Embryonic facial prominence (tissue), 1 donor: Measurements from ENCODE around the gene ACSBG1.

Source experiments
- DNase-seq: peaks from one replicate; pipeline ENCODE4 v3.0.0-alpha.2; 2016; ENCODE audit errors: extremely low spot score

The ACSBG1 gene

GRCh38 chr15:78203346-78204225, 30.8 kb downstream of the ACSBG1 start:
- no peak for DNase-seq

- DNase-seq: no peak
Measured at GRCh38 chr15:78201281-78202190, 32.8 kb downstream of the ACSBG1 start.

DNA sequence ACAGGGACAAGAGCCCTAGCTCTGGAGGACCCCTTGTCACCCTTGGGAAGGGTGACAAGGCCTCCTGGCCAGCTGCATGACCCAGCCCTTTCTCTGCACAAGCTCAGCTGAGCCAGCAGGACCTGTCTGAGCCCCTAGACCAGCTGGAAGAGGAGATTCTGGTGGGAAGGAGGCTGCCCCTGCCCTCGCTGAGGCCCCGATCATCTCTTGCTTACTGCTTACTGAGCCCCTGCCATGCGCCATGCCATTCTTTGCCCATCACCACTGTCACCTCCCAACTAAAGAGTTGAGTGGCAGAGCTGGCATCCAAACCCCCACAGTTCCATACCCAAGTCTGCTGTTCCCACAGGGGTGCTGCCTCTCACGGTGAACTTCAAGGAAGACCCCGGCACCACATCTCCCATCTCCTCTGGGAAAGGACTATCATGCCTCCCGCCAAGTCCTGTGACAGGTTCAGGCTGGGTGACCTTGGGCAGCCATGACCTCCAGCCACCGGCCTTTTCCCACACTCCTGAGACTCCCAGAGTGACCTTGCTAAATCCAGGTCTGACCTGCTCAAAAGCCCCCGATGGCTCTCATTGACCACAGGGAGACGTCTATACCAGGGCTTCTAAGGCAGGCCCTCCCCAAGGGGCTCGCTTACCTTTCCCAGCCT, 34.0 kb downstream of the ACSBG1 start:
- DNase-seq: no peak

DNA sequence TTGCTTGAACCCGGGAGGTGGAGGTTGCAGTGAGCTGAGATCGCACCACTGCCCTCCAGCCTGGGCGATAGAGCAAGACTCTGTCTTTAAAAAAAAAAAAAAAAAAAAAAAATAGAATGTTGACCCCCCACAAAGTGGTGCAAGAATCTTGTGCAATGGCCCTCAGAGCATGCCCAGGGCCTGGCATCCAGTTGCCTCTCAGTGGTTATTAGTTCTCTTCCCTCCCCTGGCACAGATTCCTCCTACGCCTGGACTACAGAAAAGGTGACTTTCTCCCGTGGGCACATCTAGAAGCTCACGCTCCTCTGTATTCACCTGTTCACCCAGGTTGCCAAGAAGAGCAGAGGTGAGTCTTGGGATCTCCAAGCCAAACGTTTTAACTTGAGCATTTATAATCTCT, 36.7 kb downstream of the ACSBG1 start:
- DNase-seq: no peak

GRCh38 chr15:78195735-78196201, 38.6 kb downstream of the ACSBG1 start:
- no peak for DNase-seq

- no peak for DNase-seq
Measured at GRCh38 chr15:78194568-78194925, 39.8 kb downstream of the ACSBG1 start.

GRCh38 chr15:78193731-78194567, 40.4 kb downstream of the ACSBG1 start:
- no peak for DNase-seq

DNA sequence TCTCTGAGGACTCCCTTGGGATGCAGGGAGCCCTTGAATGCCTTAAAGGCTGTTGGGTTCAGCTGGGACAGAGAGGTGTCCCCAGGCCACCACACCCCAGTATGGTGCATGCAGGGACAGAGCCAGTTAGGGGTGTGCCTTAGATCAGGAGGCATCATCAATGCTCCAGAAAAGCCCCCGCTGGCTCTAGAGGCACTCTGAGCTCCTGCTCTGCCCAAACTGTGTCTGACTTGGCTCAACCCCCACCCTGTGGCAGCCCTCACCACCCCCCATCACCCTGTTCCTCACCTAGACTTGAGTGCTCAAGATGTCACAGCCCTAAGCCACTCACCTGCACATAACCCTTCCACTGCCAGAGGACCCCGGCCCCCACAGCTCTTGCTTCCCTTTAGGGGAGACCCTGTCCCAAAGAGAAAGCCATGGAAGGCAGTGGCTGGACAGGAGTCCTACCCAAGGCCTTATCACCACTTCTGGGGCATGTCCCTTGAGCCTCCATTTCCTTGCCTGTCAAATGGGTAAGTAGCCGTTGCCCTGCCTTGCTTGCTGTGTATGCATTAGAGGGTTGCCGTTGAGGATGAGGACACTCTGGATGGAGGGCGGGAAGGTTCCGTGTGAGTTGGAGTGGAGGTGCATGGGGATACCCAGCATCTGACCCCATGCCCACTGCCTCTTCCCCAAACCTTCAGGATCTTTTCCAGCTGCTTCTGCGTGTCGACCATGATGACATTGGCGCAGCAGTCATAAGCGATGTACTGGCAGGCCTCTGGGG, 41.4 kb downstream of the ACSBG1 start:
- no peak for DNase-seq

- DNase-seq: no peak
Measured at GRCh38 chr15:78182821-78183220, 51.5 kb downstream of the ACSBG1 start.

DNA sequence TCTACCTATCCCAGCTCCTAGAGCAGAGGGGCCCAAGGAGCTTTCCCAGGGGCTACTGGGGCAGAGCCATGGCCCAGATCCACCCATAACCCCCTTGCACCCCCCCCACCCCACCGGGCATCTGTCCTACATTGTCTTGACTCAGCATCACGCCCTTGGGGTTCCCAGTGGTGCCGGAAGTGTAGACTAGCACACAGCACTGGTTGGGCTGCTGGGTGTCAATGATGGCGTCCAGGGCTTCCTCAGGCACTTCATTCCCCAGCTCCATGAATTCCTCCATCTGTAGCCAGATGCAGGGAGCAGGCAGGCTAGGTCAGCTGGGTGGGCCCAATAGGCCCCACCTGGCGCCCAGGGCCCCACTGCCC, 52.0 kb downstream of the ACSBG1 start:
- no peak for DNase-seq

GRCh38 chr15:78179906-78180305, 54.5 kb downstream of the ACSBG1 start:
- no peak for DNase-seq

- no peak for DNase-seq
Measured at GRCh38 chr15:78179286-78179840, 55.0 kb downstream of the ACSBG1 start.

GRCh38 chr15:78178064-78178463, 56.3 kb downstream of the ACSBG1 start:
- no peak for DNase-seq

DNA sequence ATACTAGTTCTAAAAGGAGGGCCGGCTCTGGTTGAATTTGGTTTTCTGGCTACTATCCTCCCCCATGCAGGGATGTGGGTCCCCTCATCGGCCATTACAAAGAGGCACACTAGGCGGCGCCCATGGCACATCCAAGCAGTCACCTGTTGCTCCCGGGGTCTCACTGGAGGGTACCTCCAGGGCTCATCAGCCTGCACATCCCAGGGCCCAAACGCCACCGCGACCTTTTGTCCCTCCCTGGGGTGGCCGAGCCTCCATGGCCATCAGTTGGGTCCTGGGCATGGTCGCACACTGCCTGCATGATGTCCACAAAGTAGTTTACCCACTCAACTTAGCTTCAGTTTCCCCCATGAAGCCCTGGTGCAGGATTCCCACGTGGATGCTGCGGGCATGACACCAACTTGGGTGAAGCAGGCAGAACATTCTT, 56.9 kb downstream of the ACSBG1 start:
- DNase-seq: no peak

GRCh38 chr15:78175330-78175729, 59.0 kb downstream of the ACSBG1 start:
- DNase-seq: no peak

DNA sequence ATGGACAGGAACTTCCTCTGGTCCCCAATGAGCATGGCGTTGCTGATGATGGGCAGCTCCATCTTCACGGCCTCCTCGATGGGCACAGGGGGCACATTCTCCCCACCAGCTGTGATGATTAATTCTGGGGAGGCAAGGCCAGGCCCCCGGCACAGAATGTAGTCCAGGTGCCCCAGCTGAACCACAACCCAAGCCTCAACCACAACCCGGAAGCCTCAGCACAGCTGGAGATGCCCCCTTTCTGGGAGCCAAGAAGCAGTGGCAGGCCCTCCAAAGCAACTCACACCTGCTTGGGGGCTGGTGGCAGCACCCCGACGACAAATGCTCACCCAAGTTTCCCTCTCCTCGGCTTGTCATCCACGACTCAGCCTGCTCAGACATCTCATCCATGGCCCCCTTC, 60.0 kb downstream of the ACSBG1 start:
- no peak for DNase-seq

GRCh38 chr15:78171864-78172472, 62.4 kb downstream of the ACSBG1 start:
- DNase-seq: no peak

DNA sequence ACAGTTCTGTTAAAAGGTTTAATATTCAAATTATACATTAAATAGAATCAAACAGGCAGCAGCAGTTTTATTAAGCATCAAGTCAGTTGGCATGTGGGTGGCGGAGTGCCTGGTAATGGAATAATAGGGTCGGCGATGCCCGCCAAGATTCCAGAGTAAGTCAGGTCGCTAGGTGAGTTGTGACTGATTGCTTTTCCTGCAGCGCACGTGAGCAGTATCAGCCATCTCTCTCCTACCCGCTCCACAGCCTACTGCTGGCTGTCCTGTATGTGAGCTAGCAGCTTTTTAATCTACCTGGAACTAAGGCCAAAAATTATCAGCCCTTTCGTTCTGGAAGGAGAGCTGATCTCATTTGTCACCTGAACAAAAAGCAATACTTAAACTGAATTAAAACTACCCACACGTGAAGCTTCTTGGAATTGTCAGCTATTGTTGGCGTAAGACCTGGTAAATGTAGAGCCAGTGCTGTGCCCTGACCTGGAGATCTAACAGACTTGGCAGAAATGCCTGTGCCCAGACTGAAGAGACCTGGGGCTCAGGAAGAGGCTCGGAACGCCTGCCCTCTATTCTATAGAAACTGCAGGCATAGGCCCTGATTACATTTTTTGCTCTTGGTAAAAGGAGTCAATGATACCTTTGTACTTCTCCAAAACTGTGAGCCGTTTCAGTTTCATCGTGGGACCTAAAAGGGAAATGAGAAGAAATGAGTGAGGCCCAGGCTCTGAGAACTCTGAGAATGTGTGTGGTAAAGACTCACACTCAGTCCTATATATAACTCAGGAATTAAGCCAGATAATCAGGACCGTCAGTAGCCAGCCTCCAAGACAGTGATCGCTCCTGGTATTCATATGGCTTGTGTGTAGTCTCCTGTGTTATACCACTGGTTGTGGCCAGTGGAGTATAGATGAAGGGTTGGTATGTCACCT, 63.3 kb downstream of the ACSBG1 start:
- no peak for DNase-seq

- no peak for DNase-seq
Measured at GRCh38 chr15:78168608-78169007, 65.8 kb downstream of the ACSBG1 start.
